ENCODE measurements around the gene CREB3L2.
"Not testable (repeated sequence)": the region's sequence is repeated elsewhere in the genome, so short reads cannot be mapped to it uniquely, and the experiment has no call there.

The CREB3L2 gene

GRCh38 chr7:137984181-137985041 lies 17.5 kb downstream of the CREB3L2 start:
- 94% methylated on average over 10 to 11 of the region's 11 CpGs for WGBS, 2 experiments
- Histone ChIP-seq H3K36me3 (ENCODE audit: control insufficient read depth, insufficient read depth, low read length) (no peaks in the 10 kb centered on the region), H3K27ac (ENCODE audit: insufficient read depth, low read depth, low read length, poor library complexity, severe bottlenecking) (no peak overlapping the region), H3K4me1 (ENCODE audit: control insufficient read depth, insufficient read depth, low read length) (peaks cover 7% of the 10 kb centered on the region), H3K9me3 (ENCODE audit: control insufficient read depth, low read length) (no peaks in the 10 kb centered on the region), H3K27me3 (ENCODE audit: control insufficient read depth, insufficient read depth, low read length, poor library complexity, severe bottlenecking) (no peaks in the 10 kb centered on the region), H3K4me3 (ENCODE audit: insufficient read depth, low read depth, low read length) (no peak overlapping the region)

- no peak overlapping the region for H3K27ac ChIP-seq (ENCODE audit: insufficient read depth, low read depth, low read length, poor library complexity, severe bottlenecking)
Observed at GRCh38 chr7:137983323-137984008, 18.4 kb downstream of the CREB3L2 start.

GRCh38 chr7:137982394-137982793 lies 19.5 kb downstream of the CREB3L2 start:
- not testable (repeated sequence) for H3K27me3 ChIP-seq (ENCODE audit: control insufficient read depth, insufficient read depth, low read length, poor library complexity, severe bottlenecking); H3K36me3 ChIP-seq (ENCODE audit: control insufficient read depth, insufficient read depth, low read length); H3K27ac ChIP-seq (ENCODE audit: insufficient read depth, low read depth, low read length, poor library complexity, severe bottlenecking); H3K4me3 ChIP-seq (ENCODE audit: insufficient read depth, low read depth, low read length); H3K9me3 ChIP-seq (ENCODE audit: control insufficient read depth, low read length)
- H3K4me1 ChIP-seq (ENCODE audit: control insufficient read depth, insufficient read depth, low read length) = peaks cover 11% of the 10 kb centered on the region
- WGBS, 2 experiments = 92 to 96% methylated on average over 6 of the region's 6 CpGs

More at GRCh38 chr7:137983323-137984008, 18.4 kb downstream of the CREB3L2 start:
- Histone ChIP-seq H3K9me3 (ENCODE audit: control insufficient read depth, low read length) (no peaks in the 10 kb centered on the region), H3K4me3 (ENCODE audit: insufficient read depth, low read depth, low read length) (no peak overlapping the region), H3K27me3 (ENCODE audit: control insufficient read depth, insufficient read depth, low read length, poor library complexity, severe bottlenecking) (no peaks in the 10 kb centered on the region), H3K4me1 (ENCODE audit: control insufficient read depth, insufficient read depth, low read length) (peaks cover 8% of the 10 kb centered on the region), H3K36me3 (ENCODE audit: control insufficient read depth, insufficient read depth, low read length) (no peaks in the 10 kb centered on the region)
- 91 to 93% methylated on average over 12 of the region's 12 CpGs for WGBS, 2 experiments

- Histone ChIP-seq H3K27ac (ENCODE audit: insufficient read depth, low read depth, low read length, poor library complexity, severe bottlenecking) (no peak overlapping the region), H3K36me3 (ENCODE audit: control insufficient read depth, insufficient read depth, low read length) (no peaks in the 10 kb centered on the region), H3K4me3 (ENCODE audit: insufficient read depth, low read depth, low read length) (no peak overlapping the region), H3K9me3 (ENCODE audit: control insufficient read depth, low read length) (no peaks in the 10 kb centered on the region), H3K27me3 (ENCODE audit: control insufficient read depth, insufficient read depth, low read length, poor library complexity, severe bottlenecking) (no peaks in the 10 kb centered on the region), H3K4me1 (ENCODE audit: control insufficient read depth, insufficient read depth, low read length) (peaks cover 7% of the 10 kb centered on the region)
- WGBS, 2 experiments = 92 to 93% methylated on average over 4 of the region's 4 CpGs
Observed at GRCh38 chr7:137981668-137982067, 20.2 kb downstream of the CREB3L2 start.

- Histone ChIP-seq H3K9me3 (ENCODE audit: control insufficient read depth, low read length) (no peaks in the 10 kb centered on the region), H3K36me3 (ENCODE audit: control insufficient read depth, insufficient read depth, low read length) (no peaks in the 10 kb centered on the region), H3K27ac (ENCODE audit: insufficient read depth, low read depth, low read length, poor library complexity, severe bottlenecking) (no peak overlapping the region), H3K27me3 (ENCODE audit: control insufficient read depth, insufficient read depth, low read length, poor library complexity, severe bottlenecking) (no peaks in the 10 kb centered on the region), H3K4me3 (ENCODE audit: insufficient read depth, low read depth, low read length) (no peak overlapping the region), H3K4me1 (ENCODE audit: control insufficient read depth, insufficient read depth, low read length) (peaks cover 8% of the 10 kb centered on the region)
Observed at GRCh38 chr7:137981175-137981574, 20.7 kb downstream of the CREB3L2 start.

- H3K36me3 ChIP-seq (ENCODE audit: control insufficient read depth, insufficient read depth, low read length) = no peaks in the 10 kb centered on the region
- no peaks in the 10 kb centered on the region for H3K27me3 ChIP-seq (ENCODE audit: control insufficient read depth, insufficient read depth, low read length, poor library complexity, severe bottlenecking)
- H3K27ac ChIP-seq (ENCODE audit: insufficient read depth, low read depth, low read length, poor library complexity, severe bottlenecking) = no peak overlapping the region
- H3K4me1 ChIP-seq (ENCODE audit: control insufficient read depth, insufficient read depth, low read length) = peaks cover 14% of the 10 kb centered on the region
- H3K9me3 ChIP-seq (ENCODE audit: control insufficient read depth, low read length) = no peaks in the 10 kb centered on the region
- no peak overlapping the region for H3K4me3 ChIP-seq (ENCODE audit: insufficient read depth, low read depth, low read length)
- 93 to 98% methylated on average over 2 of the region's 2 CpGs for WGBS, 2 experiments
Observed at GRCh38 chr7:137980308-137980707, 21.6 kb downstream of the CREB3L2 start.

- H3K4me1 ChIP-seq (ENCODE audit: control insufficient read depth, insufficient read depth, low read length) = peaks cover 17% of the 10 kb centered on the region
- no peaks in the 10 kb centered on the region for H3K36me3 ChIP-seq (ENCODE audit: control insufficient read depth, insufficient read depth, low read length)
Observed at GRCh38 chr7:137978464-137979237, 23.2 kb downstream of the CREB3L2 start.

GRCh38 chr7:137977173-137977572 lies 24.7 kb downstream of the CREB3L2 start:
- H3K4me1 ChIP-seq (ENCODE audit: control insufficient read depth, insufficient read depth, low read length) = peaks cover 19% of the 10 kb centered on the region
- H3K4me3 ChIP-seq (ENCODE audit: insufficient read depth, low read depth, low read length) = no peak overlapping the region
- no peaks in the 10 kb centered on the region for H3K36me3 ChIP-seq (ENCODE audit: control insufficient read depth, insufficient read depth, low read length)
- no peaks in the 10 kb centered on the region for H3K9me3 ChIP-seq (ENCODE audit: control insufficient read depth, low read length)
- H3K27ac ChIP-seq (ENCODE audit: insufficient read depth, low read depth, low read length, poor library complexity, severe bottlenecking) = no peak overlapping the region
- 96 to 98% methylated on average over 4 of the region's 4 CpGs for WGBS, 2 experiments
- H3K27me3 ChIP-seq (ENCODE audit: control insufficient read depth, insufficient read depth, low read length, poor library complexity, severe bottlenecking) = no peaks in the 10 kb centered on the region

More at GRCh38 chr7:137978464-137979237, 23.2 kb downstream of the CREB3L2 start:
- 90% methylated on average over 10 of the region's 10 CpGs for WGBS, 2 experiments
- H3K27me3 ChIP-seq (ENCODE audit: control insufficient read depth, insufficient read depth, low read length, poor library complexity, severe bottlenecking) = no peaks in the 10 kb centered on the region
- no peaks in the 10 kb centered on the region for H3K9me3 ChIP-seq (ENCODE audit: control insufficient read depth, low read length)
- H3K4me3 ChIP-seq (ENCODE audit: insufficient read depth, low read depth, low read length) = no peak overlapping the region
- no peak overlapping the region for H3K27ac ChIP-seq (ENCODE audit: insufficient read depth, low read depth, low read length, poor library complexity, severe bottlenecking)

GRCh38 chr7:137976696-137977095 lies 25.2 kb downstream of the CREB3L2 start:
- Histone ChIP-seq H3K9me3 (ENCODE audit: control insufficient read depth, low read length) (no peaks in the 10 kb centered on the region), H3K4me3 (ENCODE audit: insufficient read depth, low read depth, low read length) (no peak overlapping the region), H3K27me3 (ENCODE audit: control insufficient read depth, insufficient read depth, low read length, poor library complexity, severe bottlenecking) (no peaks in the 10 kb centered on the region), H3K36me3 (ENCODE audit: control insufficient read depth, insufficient read depth, low read length) (no peaks in the 10 kb centered on the region), H3K4me1 (ENCODE audit: control insufficient read depth, insufficient read depth, low read length) (peaks cover 19% of the 10 kb centered on the region), H3K27ac (ENCODE audit: insufficient read depth, low read depth, low read length, poor library complexity, severe bottlenecking) (no peak overlapping the region)
- WGBS, 2 experiments = 0 to 78% methylated on average over 1 to 5 of the region's 5 CpGs

GRCh38 chr7:137976232-137976631 lies 25.7 kb downstream of the CREB3L2 start:
- H3K9me3 ChIP-seq (ENCODE audit: control insufficient read depth, low read length) = no peaks in the 10 kb centered on the region
- H3K4me3 ChIP-seq (ENCODE audit: insufficient read depth, low read depth, low read length) = no peak overlapping the region
- no peak overlapping the region for H3K27ac ChIP-seq (ENCODE audit: insufficient read depth, low read depth, low read length, poor library complexity, severe bottlenecking)
- H3K4me1 ChIP-seq (ENCODE audit: control insufficient read depth, insufficient read depth, low read length) = peaks cover 19% of the 10 kb centered on the region
- WGBS, 2 experiments = 96 to 97% methylated on average over 3 of the region's 3 CpGs
- no peaks in the 10 kb centered on the region for H3K36me3 ChIP-seq (ENCODE audit: control insufficient read depth, insufficient read depth, low read length)
- H3K27me3 ChIP-seq (ENCODE audit: control insufficient read depth, insufficient read depth, low read length, poor library complexity, severe bottlenecking) = no peaks in the 10 kb centered on the region

All from ectodermal cell (in vitro differentiated cells).